ENCODE results near the gene SH3GL1. TPM values are rescaled to one million over a fixed set of nuclear protein-coding genes. Genes with fewer than 3 reads are reported as not detected.
A peak's percentile ranks its signal among the peaks of the same experiment; 100 is the strongest.
"Not testable (repeated sequence)": the region's sequence is repeated elsewhere in the genome, so short reads cannot be mapped to it uniquely, and the experiment has no call there.

Gene SH3GL1
- total RNA-seq, 4 donors from 2014 or later, result 48.2 to 67.7 (median 53.0) TPM

DNA sequence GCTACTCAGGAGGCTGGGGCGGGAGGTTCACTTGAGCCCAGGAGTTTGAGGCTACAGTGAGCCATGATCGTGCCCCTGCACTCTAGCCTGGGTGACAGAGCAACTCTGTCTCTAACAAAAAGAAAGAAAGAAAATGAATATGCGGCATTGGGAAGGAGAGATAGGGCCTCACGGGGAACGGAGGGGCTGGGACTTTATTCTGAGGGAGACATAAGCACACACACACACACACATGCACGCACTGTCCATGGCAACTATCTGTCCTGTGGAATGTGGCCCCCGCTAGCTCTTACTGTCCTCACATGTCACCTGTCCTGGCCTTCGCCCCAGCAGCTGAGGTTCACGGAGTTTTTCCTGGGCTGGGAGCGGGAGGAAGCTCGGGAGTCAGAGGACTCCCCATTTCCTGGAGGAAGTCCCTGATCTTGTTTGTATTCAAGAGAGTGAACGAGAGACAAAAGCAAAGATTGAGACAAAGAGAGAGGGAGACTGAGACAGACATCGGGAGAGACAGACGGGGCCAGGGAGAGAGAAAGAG is 62.4 kb downstream of the SH3GL1 start:
- no peaks in the 10 kb centered on the region for H3K36me3 ChIP-seq
- no peak for TF ChIP-seq CTCF (IDR thresholded peaks at IDR 0.05)
- TF ChIP-seq POLR2A (IDR thresholded peaks at IDR 0.05), result no peak
- no peak for TF ChIP-seq EP300 (IDR thresholded peaks at IDR 0.05)
- TF ChIP-seq POLR2AphosphoS5 (IDR thresholded peaks at IDR 0.05), result no peak
- 14 to 25% methylated on average over 7 of the region's 14 CpGs for WGBS, 2 donors (ENCODE audit: low coverage in 1 of 2)
- H3K27me3 ChIP-seq, result no peaks in the 10 kb centered on the region
- H3K27ac ChIP-seq, result peak overlapping the region in 2 of 4 donors; percentile 43 to 57
- peak overlapping the region; percentile 26 to 48 for H3K4me3 ChIP-seq
- no peaks in the 10 kb centered on the region for H3K9me3 ChIP-seq
- ATAC-seq, result no peak
- H3K4me1 ChIP-seq, result peaks cover 0 to 20% (median 3%) of the 10 kb centered on the region in 3 donors

GRCh38 chr19:4334929-4335570 is 65.3 kb downstream of the SH3GL1 start:
- Histone ChIP-seq H3K36me3 (no peaks in the 10 kb centered on the region), H3K9me3 (no peaks in the 10 kb centered on the region), H3K27me3 (no peaks in the 10 kb centered on the region), H3K4me1 (peaks cover 0 to 15% (median 0%) of the 10 kb centered on the region in 3 donors), H3K27ac (no peak overlapping the region), H3K4me3 (no peak overlapping the region)
- TF ChIP-seq POLR2AphosphoS5 (IDR thresholded peaks at IDR 0.05), result no peak
- no peak for TF ChIP-seq EP300 (IDR thresholded peaks at IDR 0.05)
- TF ChIP-seq POLR2A (IDR thresholded peaks at IDR 0.05), result no peak
- no peak for TF ChIP-seq CTCF (IDR thresholded peaks at IDR 0.05)
- WGBS, 2 donors (ENCODE audit: low coverage in 1 of 2), result 90 to 93% methylated on average over 6 to 7 of the region's 7 CpGs
- no peak for ATAC-seq

DNA sequence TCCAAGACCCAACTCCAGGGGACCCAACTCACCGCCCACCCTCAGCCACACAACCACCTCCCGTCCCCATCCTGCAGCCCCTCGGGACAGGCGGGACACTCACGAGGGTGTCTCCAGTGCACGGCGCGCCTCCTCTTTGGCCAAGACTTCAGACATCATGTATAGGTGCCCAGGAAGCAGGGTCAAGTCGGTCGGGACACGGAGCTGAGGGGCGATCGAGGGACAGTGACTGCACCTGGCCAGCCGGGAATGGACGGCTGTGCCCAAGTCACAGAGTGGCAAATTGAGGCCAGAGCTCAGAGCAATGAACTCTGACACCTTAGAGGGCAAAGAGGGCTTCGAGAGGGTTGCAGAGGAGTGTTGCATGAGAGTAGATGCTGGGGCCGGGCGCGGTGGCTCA is 70.5 kb downstream of the SH3GL1 start:
- no peak for TF ChIP-seq POLR2A (IDR thresholded peaks at IDR 0.05)
- TF ChIP-seq POLR2AphosphoS5 (IDR thresholded peaks at IDR 0.05), result no peak
- no peak for TF ChIP-seq EP300 (IDR thresholded peaks at IDR 0.05)
- TF ChIP-seq CTCF (IDR thresholded peaks at IDR 0.05), result no peak
- WGBS, 2 donors (ENCODE audit: low coverage in 1 of 2), result 100% methylated on average over 4 of the region's 19 CpGs; no CpG with 5 or more reads in 1 of the 2 donors
- Histone ChIP-seq H3K9me3 (no peaks in the 10 kb centered on the region), H3K4me1 (peaks cover 0 to 26% (median 8%) of the 10 kb centered on the region in 3 donors), H3K27me3 (peaks cover 45% of the 10 kb centered on the region), H3K27ac (no peak overlapping the region), H3K36me3 (no peaks in the 10 kb centered on the region), H3K4me3 (no peak overlapping the region)
- ATAC-seq, result no peak

DNA sequence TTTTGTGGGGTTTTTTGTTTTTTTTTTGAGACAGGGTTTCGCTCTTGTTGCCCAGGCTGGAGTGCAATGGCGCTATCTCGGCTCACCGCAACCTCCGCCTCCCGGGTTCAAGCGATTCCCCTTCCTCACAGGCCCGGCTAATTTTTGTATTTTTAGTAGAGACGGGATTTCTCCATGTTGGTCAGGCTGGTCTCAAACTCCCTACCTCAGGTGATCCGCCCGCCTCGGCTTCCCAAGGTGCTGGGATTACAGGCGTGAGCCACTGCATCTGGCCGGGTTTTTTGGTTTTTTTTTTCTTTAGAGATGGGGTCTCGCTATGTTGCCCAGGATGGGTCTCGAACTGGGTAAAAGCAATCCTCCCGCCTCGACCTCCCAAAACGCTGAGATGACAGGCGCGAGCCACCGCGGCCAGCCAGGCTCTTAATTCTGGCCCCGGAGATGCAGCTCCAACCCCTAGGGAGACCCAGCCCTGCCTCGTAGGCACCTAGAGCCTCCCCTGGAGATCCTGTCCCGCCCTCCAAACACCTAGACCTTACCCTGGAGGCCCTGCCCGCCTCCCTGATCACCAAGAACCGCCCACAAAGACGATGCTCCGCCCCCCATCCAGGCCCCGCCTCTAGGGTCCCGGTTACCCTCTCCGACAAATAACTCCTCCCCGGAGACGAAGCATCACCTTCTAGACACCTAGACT is 71.2 kb downstream of the SH3GL1 start:
- H3K27me3 ChIP-seq, result peaks cover 45% of the 10 kb centered on the region
- peak overlapping the region; percentile 17 to 42 for H3K4me3 ChIP-seq
- H3K9me3 ChIP-seq, ATAC-seq, H3K36me3 ChIP-seq: not testable (repeated sequence)
- H3K27ac ChIP-seq, result peak overlapping the region in 1 of 4 donors; percentile 51
- WGBS, 2 donors (ENCODE audit: low coverage in 1 of 2), result 34 to 60% methylated on average over 1 to 12 of the region's 35 CpGs
- H3K4me1 ChIP-seq, result peaks cover 0 to 26% (median 8%) of the 10 kb centered on the region in 3 donors

DNA sequence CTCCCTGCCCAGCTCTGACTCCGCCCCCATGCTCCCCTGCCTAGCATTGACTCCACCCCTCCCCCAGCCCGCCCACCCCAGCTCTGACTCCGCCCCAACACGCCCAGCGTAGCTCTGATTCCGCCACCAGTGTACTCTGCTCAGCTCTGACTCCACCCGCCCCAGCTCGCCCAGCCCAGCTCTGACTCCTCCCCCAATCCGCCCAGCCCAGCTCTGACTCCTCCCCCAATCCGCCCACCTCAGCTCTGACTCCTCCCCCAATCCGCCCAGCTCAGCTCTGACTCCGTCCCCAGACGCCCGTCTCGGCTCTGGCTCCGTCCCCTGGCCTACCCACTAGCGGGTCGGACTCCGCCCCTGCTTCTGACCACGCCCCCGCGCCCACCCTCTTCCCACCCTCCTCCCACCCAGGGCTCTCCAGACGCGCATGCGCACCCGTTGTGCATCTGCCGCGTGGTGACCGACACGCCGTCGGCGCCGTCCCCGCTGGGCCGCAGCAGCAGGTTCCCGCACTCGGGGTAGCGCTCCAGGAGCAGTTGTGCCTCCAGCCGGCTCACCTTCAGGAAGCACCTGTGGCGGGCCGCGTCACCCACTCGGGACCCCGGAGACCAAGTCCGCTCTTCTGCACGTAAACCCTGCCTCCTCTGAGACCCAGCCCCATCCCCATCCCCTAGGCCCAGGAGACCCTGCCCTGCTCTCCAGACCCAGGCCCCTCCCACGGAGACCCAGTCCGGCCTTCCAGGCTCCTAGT is 71.9 kb downstream of the SH3GL1 start:
- ATAC-seq, result peak; percentile 92
- peak overlapping the region in 2 of 4 donors; percentile 51 to 63 for H3K27ac ChIP-seq
- H3K9me3 ChIP-seq, result no peaks in the 10 kb centered on the region
- peak overlapping the region; percentile 26 to 42 for H3K4me3 ChIP-seq
- H3K27me3 ChIP-seq, result peaks cover 45% of the 10 kb centered on the region
- TF ChIP-seq POLR2AphosphoS5 (IDR thresholded peaks at IDR 0.05) (no peak), CTCF (IDR thresholded peaks at IDR 0.05) (peak in 1 of 4 experiments; percentile 1)
- H3K36me3 ChIP-seq, result no peaks in the 10 kb centered on the region
- WGBS, 2 donors (ENCODE audit: low coverage in 1 of 2), result 0% methylated on average over 12 of the region's 49 CpGs; no CpG with 5 or more reads in 1 of the 2 donors
- H3K4me1 ChIP-seq, result peaks cover 0 to 26% (median 8%) of the 10 kb centered on the region in 3 donors

All from gastroesophageal sphincter (tissue), 4 donors.